ENCODE data around the gene PTPRK. TPM values are rescaled to one million over a fixed set of nuclear protein-coding genes. Genes with fewer than 3 reads are reported as not detected.

Gene PTPRK
- total RNA-seq, 1 experiment from 2014 or later = 34.2 TPM

- no peak for TF ChIP-seq ZBTB33 (IDR thresholded peaks at IDR 0.05; ENCODE audit: extremely low read depth, insufficient replicate concordance, low read length)
Observed at GRCh38 chr6:128114164-128114563, 406.2 kb downstream of the PTPRK start (continued).

- POLR2A ChIA-PET = no interaction called here
- Histone ChIP-seq H3K9me2 (ENCODE audit: insufficient read depth) (no peaks in the 10 kb centered on the region), H4K20me1 (ENCODE audit: insufficient read depth) (no peaks in the 10 kb centered on the region), H3K4me1 (ENCODE audit: control insufficient read depth in 1 of 2, insufficient read depth in 2 of 2, low read length in 2 of 2) (no peaks in the 10 kb centered on the region), H3K27ac (ENCODE audit: low read depth, low read length) (no peak overlapping the region), H3K36me3 (ENCODE audit: control insufficient read depth in 1 of 2, insufficient read depth in 2 of 2, low read length in 2 of 2) (no peaks in the 10 kb centered on the region), H3K27me3 (ENCODE audit: insufficient read depth, low read length) (no peaks in the 10 kb centered on the region), H3K9ac (ENCODE audit: low read length) (no peak overlapping the region), H3K79me2 (ENCODE audit: insufficient read depth, low read length) (no peaks in the 10 kb centered on the region), H3K9me3 (ENCODE audit: control insufficient read depth in 1 of 2, insufficient read depth in 1 of 2, low read depth in 1 of 2, low read length in 2 of 2) (no peaks in the 10 kb centered on the region), H3K4me3 (replicated peaks in 1 of 2; ENCODE audit: low read depth in 1 of 2, low read length in 2 of 2) (no peak overlapping the region), H3K4me2 (ENCODE audit: low read length) (no peak overlapping the region), H2AFZ (ENCODE audit: low read depth, low read length, poor library complexity, severe bottlenecking) (no peak overlapping the region)
- CTCF ChIA-PET = no interaction called here
- TF ChIP-seq, protein P1, sequence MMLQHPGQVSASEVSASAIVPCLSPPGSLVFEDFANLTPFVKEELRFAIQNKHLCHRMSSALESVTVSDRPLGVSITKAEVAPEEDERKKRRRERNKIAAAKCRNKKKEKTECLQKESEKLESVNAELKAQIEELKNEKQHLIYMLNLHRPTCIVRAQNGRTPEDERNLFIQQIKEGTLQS (IDR thresholded peaks at IDR 0.05) = no peak
- no peak for TF ChIP-seq ZNF274 (IDR thresholded peaks at IDR 0.05; ENCODE audit: low read depth, low read length)
- no peak for TF ChIP-seq EZH2phosphoT487 (IDR thresholded peaks at IDR 0.05; ENCODE audit: borderline replicate concordance)
- no peak for TF ChIP-seq SP1 (IDR thresholded peaks at IDR 0.05; ENCODE audit: low read depth)
- TF ChIP-seq SIN3A (IDR thresholded peaks at IDR 0.05; ENCODE audit: low read depth) = no peak
- TF ChIP-seq YY1 (IDR thresholded peaks at IDR 0.05; ENCODE audit: extremely low read depth, insufficient replicate concordance, low read depth, low read length) = no peak
- no peak for TF ChIP-seq FOSL1 (IDR thresholded peaks at IDR 0.05; ENCODE audit: low read depth)
- TF ChIP-seq CBX3 (IDR thresholded peaks at IDR 0.05; ENCODE audit: low read depth) = no peak
- no peak for TF ChIP-seq POLR2A (IDR thresholded peaks at IDR 0.05; ENCODE audit: borderline replicate concordance, extremely low read depth, insufficient read depth, insufficient read length)
- TF ChIP-seq ELF1 (IDR thresholded peaks at IDR 0.05; ENCODE audit: borderline replicate concordance, low read depth) = no peak
- no peak for TF ChIP-seq RAD21 (IDR thresholded peaks at IDR 0.05; ENCODE audit: low read depth)
- TF ChIP-seq TCF7L2 (IDR thresholded peaks at IDR 0.05; ENCODE audit: borderline replicate concordance, extremely low read depth, insufficient read depth, insufficient read length) = no peak
- no peak for TF ChIP-seq POLR2AphosphoS5 (IDR thresholded peaks at IDR 0.05; ENCODE audit: low read depth, low read length)
- no peak for TF ChIP-seq EGR1 (IDR thresholded peaks at IDR 0.05; ENCODE audit: low read depth)
- no peak for TF ChIP-seq ZBTB33 (IDR thresholded peaks at IDR 0.05; ENCODE audit: extremely low read depth, insufficient replicate concordance, low read length)
- intact Hi-C loops (cut with micrococcal nuclease) = no loop called here
- no peak for ATAC-seq
- DNase-seq (ENCODE audit: low read depth, low spot score) = no peak
- RAD21 ChIA-PET (ENCODE audit: low non-redundant PET in 1 of 2, low total read pairs in 2 of 2, uncharacterized antibody in 2 of 2, unreplicated experiment in 2 of 2) = no interaction called here
- BruUV-seq (replicated peaks) = no TSS peak
Observed at GRCh38 chr6:128112494-128112893, 407.9 kb downstream of the PTPRK start.
